ENCODE measurements around the gene IGSF9. TPM values are rescaled to one million over a fixed set of nuclear protein-coding genes. Genes with fewer than 3 reads are reported as not detected.

Gene IGSF9
- polyA plus RNA-seq, 1 donor from 2014 or later = 11.8 TPM

- TF ChIP-seq RAD21 (conservative IDR thresholded peaks at IDR 0.05) = no peak
- TF ChIP-seq MXI1 (conservative IDR thresholded peaks at IDR 0.05; ENCODE audit: poor library complexity, severe bottlenecking) = no peak
- no peak for TF ChIP-seq POLR2AphosphoS5 (IDR thresholded peaks at IDR 0.05)
- TF ChIP-seq EP300 (conservative IDR thresholded peaks at IDR 0.05; ENCODE audit: poor library complexity, severe bottlenecking) = no peak
- Histone ChIP-seq H3K9me3 (ENCODE audit: low read length) (no peaks in the 10 kb centered on the region), H3K36me3 (ENCODE audit: insufficient read depth, low read length) (no peaks in the 10 kb centered on the region), H3K4me2 (ENCODE audit: low read length) (no peak overlapping the region), H3F3A (ENCODE audit: insufficient read depth, low read length, poor library complexity, severe bottlenecking) (no peaks in the 10 kb centered on the region), H2AFZ (ENCODE audit: low read depth, low read length) (no peak overlapping the region), H3K9ac (ENCODE audit: low read length) (no peak overlapping the region), H3K27ac (ENCODE audit: low read length) (no peak overlapping the region), H3K9me2 (ENCODE audit: insufficient read depth, low read length) (no peaks in the 10 kb centered on the region), H4K20me1 (ENCODE audit: insufficient read depth) (no peaks in the 10 kb centered on the region), H3K27me3 (ENCODE audit: insufficient read depth, low read depth, low read length) (peaks cover 21% of the 10 kb centered on the region), H3K79me2 (replicated peaks; ENCODE audit: insufficient read depth, low read length) (no peaks in the 10 kb centered on the region), H3K4me3 (ENCODE audit: low read length) (no peak overlapping the region)
Observed at GRCh38 chr1:159921251-159921650, 24.2 kb downstream of the IGSF9 start.

GRCh38 chr1:159920651-159921050, 24.8 kb downstream of the IGSF9 start:
- no peak overlapping the region for H2AFZ ChIP-seq (ENCODE audit: low read depth, low read length)
- TF ChIP-seq EP300 (conservative IDR thresholded peaks at IDR 0.05; ENCODE audit: poor library complexity, severe bottlenecking) (no peak), RAD21 (conservative IDR thresholded peaks at IDR 0.05) (no peak), TAF1 (IDR thresholded peaks at IDR 0.05; ENCODE audit: low read depth) (no peak), POLR2AphosphoS5 (IDR thresholded peaks at IDR 0.05) (no peak), EZH2 (IDR thresholded peaks at IDR 0.05; ENCODE audit: borderline replicate concordance, insufficient read depth, low read length, poor library complexity, severe bottlenecking) (no peak), MXI1 (conservative IDR thresholded peaks at IDR 0.05; ENCODE audit: poor library complexity, severe bottlenecking) (no peak), SMC3 (conservative IDR thresholded peaks at IDR 0.05; ENCODE audit: poor library complexity) (no peak), CTCF (IDR thresholded peaks at IDR 0.05; ENCODE audit: poor library complexity, severe bottlenecking) (no peak), REST (IDR thresholded peaks at IDR 0.05; ENCODE audit: borderline replicate concordance) (no peak)
- no peaks in the 10 kb centered on the region for H3K9me2 ChIP-seq (ENCODE audit: insufficient read depth, low read length)
- no peak overlapping the region for H3K4me3 ChIP-seq (ENCODE audit: low read length)
- H3K4me2 ChIP-seq (ENCODE audit: low read length) = no peak overlapping the region
- no peaks in the 10 kb centered on the region for H3K79me2 ChIP-seq (replicated peaks; ENCODE audit: insufficient read depth, low read length)
- no peaks in the 10 kb centered on the region for H3F3A ChIP-seq (ENCODE audit: insufficient read depth, low read length, poor library complexity, severe bottlenecking)
- no peaks in the 10 kb centered on the region for H4K20me1 ChIP-seq (ENCODE audit: insufficient read depth)
- H3K9me3 ChIP-seq (ENCODE audit: low read length) = no peaks in the 10 kb centered on the region
- H3K9ac ChIP-seq (ENCODE audit: low read length) = no peak overlapping the region
- no peak overlapping the region for H3K27ac ChIP-seq (ENCODE audit: low read length)
- H3K27me3 ChIP-seq (ENCODE audit: insufficient read depth, low read depth, low read length) = peaks cover 17% of the 10 kb centered on the region
- H3K36me3 ChIP-seq (ENCODE audit: insufficient read depth, low read length) = no peaks in the 10 kb centered on the region

Measured in neural cell (in vitro differentiated cells).